AG04450 (cell line): Measurements from ENCODE around the gene PAXX. TPM values are rescaled to one million over a fixed set of nuclear protein-coding genes. Genes with fewer than 3 reads are reported as not detected.

Experiments used
- CTCF ChIA-PET: fragments of 300-600, 350-600 bp; formaldehyde crosslinking; extraction: SDS; loops from one replicate; lab custom pipeline; 2022; ENCODE audit warnings: antibody characterized with exemption, inconsistent platforms; lab: Charles Lee
- POLR2A ChIA-PET: fragments of 350-600 bp; formaldehyde crosslinking; extraction: SDS; loops from one replicate; lab custom pipeline; 2021; ENCODE audit warnings: antibody characterized with exemption, inconsistent platforms; lab: Yijun Ruan, JAX
- DNase-seq: peaks from one replicate; pipeline ENCODE4 v3.0.0-alpha.2; 2011; ENCODE audit warnings: low read depth, low spot score
- H3K27ac ChIP-seq: one replicate; pipeline ENCODE4 v1.5.1; 2012; ENCODE audit warnings: low read depth, low read length, control low read depth
- H3K27me3 ChIP-seq: one replicate; pipeline ENCODE4 v1.6.0; 2012; ENCODE audit warnings: low read length; ENCODE audit not compliant: control insufficient read depth, insufficient read depth
- H3K4me3 ChIP-seq: 2 replicates; pipeline ENCODE4 v1.5.1; 2011; ENCODE audit warnings: mild to moderate bottlenecking, low read depth, low read length, control low read depth
- H3K9me3 ChIP-seq: 2 replicates; pipeline ENCODE4 v1.5.1; 2012; ENCODE audit warnings: low read length; ENCODE audit not compliant: control insufficient read depth, insufficient read depth
- polyA plus RNA-seq: library from polyadenylated mRNA; depleted of rRNA; stranded (reverse); fragments of >200 nt; gene quantifications from 2 replicates; pipeline ENCODE4 v1.2.3, GENCODE V29; 2011
- TF ChIP-seq, protein P1 (sequence below): IDR thresholded peaks from 2 replicates; pipeline ENCODE4 v1.5.1; 2011; ENCODE audit warnings: low read depth, low read length, control low read depth, inconsistent platforms

The PAXX gene
- polyA plus RNA-seq, 1 experiment, result 6.0 TPM

DNA sequence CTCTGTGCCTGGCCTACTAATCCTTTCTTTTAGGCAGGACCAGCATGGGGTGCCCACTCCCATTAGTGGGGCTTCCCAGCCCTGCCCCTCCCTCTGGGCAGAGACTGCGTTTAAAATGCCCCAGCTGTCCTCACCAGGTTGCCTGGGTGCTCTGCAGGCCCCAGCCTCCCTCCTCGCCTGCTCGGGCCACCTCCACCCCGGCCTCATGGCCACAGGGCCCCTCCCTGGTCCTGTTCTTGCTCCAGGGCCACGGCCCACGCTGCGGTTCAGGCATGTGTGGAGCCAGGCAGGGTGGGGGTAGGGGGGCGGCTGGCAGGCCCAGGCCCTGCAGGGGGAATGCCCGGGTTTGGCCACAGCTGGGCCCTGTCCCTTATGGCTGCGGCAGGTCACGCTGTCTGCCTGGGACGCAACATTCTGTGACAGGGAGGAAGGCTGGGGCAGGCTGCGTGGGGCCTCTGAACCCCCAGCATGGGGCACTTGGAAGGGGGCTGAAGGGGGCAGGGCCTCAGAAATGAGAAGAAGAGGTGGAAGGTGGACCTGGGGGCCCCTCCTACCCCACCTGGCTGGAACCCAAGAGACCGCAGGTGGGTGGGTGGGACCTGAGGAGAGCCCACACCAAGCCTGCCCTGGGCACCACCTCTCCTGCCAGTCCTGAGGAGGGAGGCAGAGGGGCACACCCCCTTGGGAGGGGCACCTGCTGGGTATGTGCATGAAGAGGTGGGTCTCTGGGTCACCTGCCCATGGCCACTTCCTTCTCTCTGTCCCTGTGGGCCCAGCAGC, 40.5 kb upstream of the PAXX start, which contains the start of gene LCN12:
LCN12 (plus strand) TSS at position 733 of the 780 bp plus-strand sequence. CDS start 55 bp downstream, outside the sequence.
- Histone ChIP-seq H3K9me3 (no peaks in the 10 kb centered on the region; the same call in 1 of the 2 replicates), H3K4me3 (no peak within 1 kb of the TSS), H3K27ac (no peak within 1 kb of the TSS), H3K27me3 (peaks cover 8% of the 10 kb centered on the region)
- CTCF ChIA-PET, result interaction anchor here (1.4 kb wide), 1 partner anchor 84 kb away, joined by 6 read pairs; no protein-coding TSS in a partner anchor
- POLR2A ChIA-PET, result no interaction called here
- DNase-seq, result no peak
- TF ChIP-seq, protein P1, sequence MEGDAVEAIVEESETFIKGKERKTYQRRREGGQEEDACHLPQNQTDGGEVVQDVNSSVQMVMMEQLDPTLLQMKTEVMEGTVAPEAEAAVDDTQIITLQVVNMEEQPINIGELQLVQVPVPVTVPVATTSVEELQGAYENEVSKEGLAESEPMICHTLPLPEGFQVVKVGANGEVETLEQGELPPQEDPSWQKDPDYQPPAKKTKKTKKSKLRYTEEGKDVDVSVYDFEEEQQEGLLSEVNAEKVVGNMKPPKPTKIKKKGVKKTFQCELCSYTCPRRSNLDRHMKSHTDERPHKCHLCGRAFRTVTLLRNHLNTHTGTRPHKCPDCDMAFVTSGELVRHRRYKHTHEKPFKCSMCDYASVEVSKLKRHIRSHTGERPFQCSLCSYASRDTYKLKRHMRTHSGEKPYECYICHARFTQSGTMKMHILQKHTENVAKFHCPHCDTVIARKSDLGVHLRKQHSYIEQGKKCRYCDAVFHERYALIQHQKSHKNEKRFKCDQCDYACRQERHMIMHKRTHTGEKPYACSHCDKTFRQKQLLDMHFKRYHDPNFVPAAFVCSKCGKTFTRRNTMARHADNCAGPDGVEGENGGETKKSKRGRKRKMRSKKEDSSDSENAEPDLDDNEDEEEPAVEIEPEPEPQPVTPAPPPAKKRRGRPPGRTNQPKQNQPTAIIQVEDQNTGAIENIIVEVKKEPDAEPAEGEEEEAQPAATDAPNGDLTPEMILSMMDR, result no peak

DNA sequence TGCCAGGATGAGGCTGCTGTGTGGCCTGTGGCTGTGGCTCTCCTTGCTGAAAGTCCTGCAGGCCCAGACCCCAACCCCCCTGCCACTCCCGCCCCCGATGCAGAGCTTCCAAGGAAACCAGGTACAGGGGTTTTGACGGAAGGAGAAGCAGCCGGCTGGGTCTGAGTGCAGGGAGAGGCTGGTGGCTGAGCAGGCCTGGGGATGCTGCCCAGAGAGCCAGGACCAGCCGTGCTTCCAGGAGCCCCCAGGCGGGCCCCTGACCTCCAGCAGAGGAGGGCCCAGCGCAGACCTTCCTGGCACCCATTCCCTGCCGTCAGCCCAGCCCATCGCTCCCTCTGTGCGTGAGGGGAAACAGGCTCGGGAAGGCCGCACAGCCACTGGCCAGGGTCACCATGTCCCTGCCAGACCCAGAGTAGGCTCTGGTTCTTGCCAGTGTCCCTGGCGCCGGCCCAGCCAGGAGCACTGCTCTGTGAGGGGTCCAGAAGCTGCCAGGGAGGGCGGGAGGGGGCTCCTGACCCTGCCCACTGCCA, 39.8 kb upstream of the PAXX start:
- Histone ChIP-seq H3K4me3 (no peak overlapping the region), H3K27ac (no peak overlapping the region), H3K9me3 (no peaks in the 10 kb centered on the region; the same call in 1 of the 2 replicates), H3K27me3 (peaks cover 8% of the 10 kb centered on the region)
- DNase-seq, result no peak
- ChIA-PET CTCF (interaction anchor here (1.4 kb wide), 1 partner anchor 83 kb away, joined by 6 read pairs; no protein-coding TSS in a partner anchor), POLR2A (no interaction called here)
- TF ChIP-seq, protein P1, result no peak

DNA sequence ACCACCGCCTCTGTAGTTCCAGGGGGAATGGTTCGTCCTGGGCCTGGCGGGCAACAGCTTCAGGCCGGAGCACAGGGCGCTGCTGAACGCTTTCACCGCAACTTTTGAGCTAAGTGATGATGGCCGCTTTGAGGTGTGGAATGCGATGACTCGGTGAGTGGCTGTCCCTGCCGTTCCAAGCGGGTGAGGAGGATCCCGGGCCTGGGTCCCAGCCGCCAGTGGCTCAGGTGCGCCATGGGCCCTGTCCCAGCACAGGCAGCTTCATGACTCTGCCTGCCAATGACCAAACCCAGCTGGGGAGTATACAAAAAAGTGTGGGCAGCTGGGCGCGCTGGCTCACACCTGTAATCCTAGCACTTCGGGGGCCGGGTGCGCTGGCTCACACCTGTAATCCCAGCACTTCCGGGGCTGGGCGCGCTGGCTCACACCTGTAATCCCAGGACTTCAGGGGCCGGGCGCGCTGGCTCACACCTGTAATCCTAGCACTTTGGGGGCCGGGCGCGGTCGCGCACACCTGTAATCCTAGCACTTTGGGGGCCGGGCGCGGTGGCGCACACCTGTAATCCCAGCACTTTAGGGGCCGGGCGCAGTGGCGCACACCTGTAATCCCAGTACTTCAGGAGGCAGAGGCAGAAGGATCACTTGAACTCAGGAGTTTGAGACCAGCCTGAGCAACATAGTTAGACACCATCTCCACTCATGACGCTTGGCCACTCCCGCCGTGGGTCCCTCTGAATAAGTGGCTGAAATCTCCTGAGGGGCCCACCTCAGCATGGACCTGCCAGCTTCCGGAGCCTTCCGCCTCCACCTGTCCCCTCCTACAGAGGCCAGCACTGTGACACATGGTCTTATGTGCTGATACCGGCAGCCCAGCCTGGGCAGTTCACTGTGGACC, 39.1 kb upstream of the PAXX start:
- Histone ChIP-seq H3K9me3 (no peaks in the 10 kb centered on the region; the same call in 1 of the 2 replicates), H3K4me3 (no peak overlapping the region), H3K27me3 (peaks cover 8% of the 10 kb centered on the region), H3K27ac (no peak overlapping the region)
- DNase-seq, result no peak
- TF ChIP-seq, protein P1, result no peak
- ChIA-PET CTCF (interaction anchor here (1.4 kb wide), 1 partner anchor 82 kb away, joined by 6 read pairs; no protein-coding TSS in a partner anchor), POLR2A (no interaction called here)

DNA sequence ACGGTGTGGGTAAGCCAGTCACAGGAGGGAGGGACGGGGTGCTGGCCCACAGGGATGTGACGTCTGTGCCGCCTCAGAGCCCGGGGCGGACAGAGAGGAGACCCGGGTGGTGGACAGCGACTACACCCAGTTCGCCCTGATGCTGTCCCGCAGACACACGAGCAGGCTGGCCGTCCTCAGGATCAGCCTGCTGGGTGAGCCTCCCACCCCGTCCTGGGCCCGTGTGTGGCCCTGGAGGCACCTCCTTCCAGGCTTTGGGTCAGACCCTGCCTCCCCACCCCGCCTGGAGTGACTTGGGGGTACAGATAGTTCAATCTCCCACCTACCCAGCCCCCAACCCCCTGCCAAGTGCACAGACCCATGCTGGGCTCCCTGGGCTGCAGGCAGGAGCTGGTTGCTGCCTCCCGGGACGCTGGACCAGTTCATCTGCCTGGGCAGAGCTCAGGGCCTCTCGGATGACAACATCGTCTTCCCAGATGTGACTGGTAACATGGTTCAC, 38.4 kb upstream of the PAXX start:
- CTCF ChIA-PET, result interaction anchor here (1.5 kb wide), 1 partner anchor 76 kb away, joined by 7 read pairs; no protein-coding TSS in a partner anchor
- Histone ChIP-seq H3K4me3 (no peak overlapping the region), H3K27me3 (peaks cover 12% of the 10 kb centered on the region), H3K9me3 (no peaks in the 10 kb centered on the region; the same call in 1 of the 2 replicates), H3K27ac (no peak overlapping the region)
- POLR2A ChIA-PET, result no interaction called here
- no peak for DNase-seq
- TF ChIP-seq, protein P1, result no peak
